Gastrocnemius medialis (tissue), 4 donors: ENCODE measurements around the gene NPTX2. TPM values are rescaled to one million over a fixed set of nuclear protein-coding genes. Genes with fewer than 3 reads are reported as not detected.

ENCODE experiments used
- ATAC-seq, 2 donors: fragments of 150-250 bp; one replicate each; pipeline ENCODE4 v1.9.1; 2016
- DNase-seq, 2 donors: peaks; one replicate each; pipeline ENCODE4 v3.0.0-alpha.2; 2019
- H3K27ac ChIP-seq, 4 donors: fragments of 200-600 bp; sonication (generic); 1 replicate in 1 of 4; 2 replicates in 3 of 4; pipeline ENCODE4 v1.5.1; 2016 to 2018; ENCODE audit warnings: mild to moderate bottlenecking in 2 of 4, moderate library complexity in 1 of 4
- H3K27me3 ChIP-seq, 3 donors: fragments of 200-600 bp; sonication (generic) in 2 of 3; 1 replicate in 1 of 3; 2 replicates in 2 of 3; pipeline versions ENCODE4 v1.5.1 to v1.6.0; 2016 to 2019; ENCODE audit warnings: mild to moderate bottlenecking in 1 of 3, moderate library complexity in 1 of 3
- H3K36me3 ChIP-seq, 2 donors: fragments of 200-600 bp; sonication (generic) in 1 of 2; one replicate each; pipeline ENCODE4 v1.5.1; 2017 to 2018
- H3K4me1 ChIP-seq, 2 donors: fragments of 200-600 bp; sonication (generic) in 1 of 2; one replicate each; pipeline ENCODE4 v1.5.1; 2016 to 2017; ENCODE audit warnings: mild to moderate bottlenecking in 2 of 2
- H3K4me3 ChIP-seq, 4 donors: fragments of 200-600 bp; sonication (generic) in 3 of 4; 1 replicate in 1 of 4; 2 replicates in 3 of 4; pipeline ENCODE4 v1.5.1; 2016 to 2019; ENCODE audit warnings: mild to moderate bottlenecking in 2 of 4
- H3K9me3 ChIP-seq, 3 donors: fragments of 200-600 bp; sonication (generic) in 2 of 3; 1 replicate in 1 of 3; 2 replicates in 2 of 3; pipeline ENCODE4 v1.5.1; 2016 to 2019
- CTCF ChIP-seq, 5 experiments: fragments of 450-650 bp in 3 of 5; fragments of 200-600 bp in 2 of 5; sonication (generic) in 2 of 5; IDR thresholded peaks in 4 of 5; conservative IDR thresholded peaks in 1 of 5; 1 replicate in 4 of 5; 2 replicates in 1 of 5; pipeline ENCODE4 v1.5.1; 2016 to 2019; ENCODE audit warnings: antibody characterized with exemption in 5 of 5, mild to moderate bottlenecking in 3 of 5, moderate library complexity in 3 of 5
- POLR2A ChIP-seq, 2 donors: fragments of 450-650 bp; IDR thresholded peaks; one replicate each; pipeline ENCODE4 v1.6.1; 2017; ENCODE audit warnings: antibody characterized with exemption in 2 of 2, mild to moderate bottlenecking in 2 of 2, moderate library complexity in 2 of 2
- in situ Hi-C, 4 donors: fragments of 200-750 bp; cut with MboI; loops; one replicate each; pipeline versions ENCODE4 v1.15.0 to v1.8.0; 2017; ENCODE audit warnings: low sequenced_read_pairs in 4 of 4
- intact Hi-C: fragments of 100-400 bp; cut with DNase I; formaldehyde crosslinking; loops from one replicate; pipeline ENCODE4 v1.15.1; 2023; ENCODE audit warnings: low total_unique reads
- total RNA-seq, 4 donors: library from RNA; depleted of rRNA; stranded (reverse); fragments of >200 nt; gene quantifications; one replicate each; pipeline versions ENCODE4 v1.1.0 to v1.2.3, GENCODE V29; 2016

Gene NPTX2
- total RNA-seq, 4 donors from 2014 or later, result 9.6 to 22.7 (median 16.6) TPM

GRCh38 chr7:98651760-98652159, 34.7 kb downstream of the NPTX2 start:
- DNase-seq (no peak), ATAC-seq (no peak)
- in situ Hi-C loops (no loop called here), intact Hi-C loops (no loop called here)
- no peak overlapping the region for H3K4me3 ChIP-seq
- H3K36me3 ChIP-seq, result no peaks in the 10 kb centered on the region
- H3K9me3 ChIP-seq, result no peaks in the 10 kb centered on the region
- no peak overlapping the region for H3K27ac ChIP-seq
- H3K27me3 ChIP-seq, result no peaks in the 10 kb centered on the region
- TF ChIP-seq POLR2A (IDR thresholded peaks at IDR 0.05) (no peak), CTCF (IDR thresholded peaks at IDR 0.05 in 4 of 5, conservative IDR thresholded peaks at IDR 0.05 in 1 of 5) (no peak)
- no peaks in the 10 kb centered on the region for H3K4me1 ChIP-seq

DNA sequence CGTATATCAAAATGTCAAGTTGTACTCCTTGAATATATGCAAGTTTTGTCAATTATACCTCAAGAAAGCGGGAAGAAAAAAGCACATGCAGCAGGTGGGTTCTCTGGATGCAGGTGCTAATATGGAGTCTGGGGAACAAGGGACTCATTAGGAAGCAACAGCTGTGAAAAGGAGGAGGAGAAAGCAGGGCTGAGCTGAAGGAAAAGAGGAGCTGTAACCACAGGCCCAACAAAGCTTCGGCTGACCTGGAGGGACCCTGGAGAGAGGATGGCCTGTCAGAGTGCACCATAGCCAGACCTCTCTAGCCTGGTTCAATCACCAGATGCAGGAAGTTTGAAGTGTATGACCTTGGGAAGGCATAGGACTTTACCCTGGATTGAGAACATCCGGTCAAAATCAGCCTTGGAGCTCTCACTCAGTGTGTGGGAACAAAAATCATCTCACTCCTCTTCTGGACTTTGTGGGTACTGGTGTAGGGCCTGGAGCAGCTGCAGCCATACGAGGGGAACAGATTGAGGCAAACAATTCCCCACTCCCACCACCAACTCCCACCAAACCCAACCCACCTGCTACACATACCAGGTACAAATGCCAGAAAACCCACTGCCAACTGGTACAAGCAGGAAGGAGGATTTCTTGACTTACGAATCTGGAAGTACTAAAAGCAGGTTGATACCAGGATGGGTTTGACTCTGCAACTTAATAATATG, 36.7 kb downstream of the NPTX2 start:
- ATAC-seq, result no peak
- H3K27me3 ChIP-seq, result no peaks in the 10 kb centered on the region
- H3K36me3 ChIP-seq, result no peaks in the 10 kb centered on the region
- intact Hi-C loops, result no loop called here
- in situ Hi-C loops, result no loop called here
- TF ChIP-seq POLR2A (IDR thresholded peaks at IDR 0.05) (no peak), CTCF (IDR thresholded peaks at IDR 0.05 in 4 of 5, conservative IDR thresholded peaks at IDR 0.05 in 1 of 5) (no peak)
- DNase-seq, result no peak
- H3K4me1 ChIP-seq, result no peaks in the 10 kb centered on the region
- no peak overlapping the region for H3K4me3 ChIP-seq
- no peaks in the 10 kb centered on the region for H3K9me3 ChIP-seq
- H3K27ac ChIP-seq, result no peak overlapping the region

GRCh38 chr7:98654524-98655272, 37.6 kb downstream of the NPTX2 start:
- in situ Hi-C loops, result no loop called here

DNA sequence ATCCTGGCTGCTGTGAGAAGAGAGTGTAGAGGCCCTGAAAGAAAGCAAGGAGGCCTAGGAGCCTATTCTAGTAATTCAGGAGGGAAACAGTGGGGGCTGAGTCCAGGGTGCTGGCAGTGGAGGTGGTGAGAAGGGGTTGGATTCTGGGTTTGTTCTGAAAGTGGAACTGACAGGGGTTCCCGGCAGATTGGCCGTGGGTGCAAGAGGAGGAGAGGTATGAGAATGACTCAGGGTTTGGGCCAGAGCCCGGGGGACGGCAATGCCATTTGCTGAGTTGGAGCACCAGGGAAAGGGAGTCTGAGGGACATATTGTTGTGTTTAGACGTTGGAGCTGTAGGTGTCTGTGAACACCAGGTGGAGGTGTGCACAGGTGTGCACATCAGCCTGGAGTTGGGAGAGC, 38.5 kb downstream of the NPTX2 start:
- in situ Hi-C loops, result no loop called here
- ATAC-seq, result no peak

More at GRCh38 chr7:98654524-98655272, 37.6 kb downstream of the NPTX2 start:
- ATAC-seq, result no peak
- no peaks in the 10 kb centered on the region for H3K27me3 ChIP-seq
- intact Hi-C loops, result no loop called here
- no peaks in the 10 kb centered on the region for H3K9me3 ChIP-seq
- no peak for DNase-seq
- H3K27ac ChIP-seq, result no peak overlapping the region
- H3K4me1 ChIP-seq, result no peaks in the 10 kb centered on the region
- no peak overlapping the region for H3K4me3 ChIP-seq
- no peak for TF ChIP-seq POLR2A (IDR thresholded peaks at IDR 0.05)
- TF ChIP-seq CTCF (IDR thresholded peaks at IDR 0.05 in 4 of 5, conservative IDR thresholded peaks at IDR 0.05 in 1 of 5), result no peak
- H3K36me3 ChIP-seq, result no peaks in the 10 kb centered on the region

More for the DNA sequence above, 38.5 kb downstream of the NPTX2 start:
- no peaks in the 10 kb centered on the region for H3K36me3 ChIP-seq
- no peaks in the 10 kb centered on the region for H3K4me1 ChIP-seq
- no peaks in the 10 kb centered on the region for H3K27me3 ChIP-seq
- TF ChIP-seq POLR2A (IDR thresholded peaks at IDR 0.05) (no peak), CTCF (IDR thresholded peaks at IDR 0.05 in 4 of 5, conservative IDR thresholded peaks at IDR 0.05 in 1 of 5) (no peak)
- intact Hi-C loops, result no loop called here
- no peak for DNase-seq
- H3K4me3 ChIP-seq, result no peak overlapping the region
- H3K9me3 ChIP-seq, result no peaks in the 10 kb centered on the region
- H3K27ac ChIP-seq, result no peak overlapping the region
